GM19099 (cell line): ENCODE data around the gene WDR70.

Experiments
- POLR2A ChIP-seq: IDR thresholded peaks from 3 replicates; pipeline ENCODE4 v1.6.1; 2011; ENCODE audit warnings: low read depth; ENCODE audit not compliant: insufficient read length; ENCODE audit errors: extremely low read depth

WDR70 gene

GRCh38 chr5:37724395-37725125 lies 345.4 kb downstream of the WDR70 start:
- no peak for TF ChIP-seq POLR2A

DNA sequence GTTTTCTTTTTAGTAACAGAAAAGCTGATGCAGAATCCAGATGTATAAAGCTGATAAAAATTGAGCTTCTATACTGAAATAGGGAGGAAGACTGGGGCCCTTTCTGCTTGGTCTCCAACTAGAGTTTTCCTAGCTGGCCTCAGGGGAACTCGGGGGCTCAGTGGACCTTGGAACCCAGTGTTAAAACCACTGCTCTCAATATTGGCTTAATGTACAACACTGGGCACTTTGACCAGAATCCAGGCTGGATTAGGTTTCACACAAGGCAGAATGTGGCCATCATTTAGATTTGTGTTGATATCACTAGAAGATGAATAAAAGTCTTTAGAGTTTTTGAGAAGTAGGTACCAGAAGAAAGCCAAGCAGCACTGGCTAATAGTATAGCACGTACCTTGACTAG lies 346.1 kb downstream of the WDR70 start:
- TF ChIP-seq POLR2A, result no peak

DNA sequence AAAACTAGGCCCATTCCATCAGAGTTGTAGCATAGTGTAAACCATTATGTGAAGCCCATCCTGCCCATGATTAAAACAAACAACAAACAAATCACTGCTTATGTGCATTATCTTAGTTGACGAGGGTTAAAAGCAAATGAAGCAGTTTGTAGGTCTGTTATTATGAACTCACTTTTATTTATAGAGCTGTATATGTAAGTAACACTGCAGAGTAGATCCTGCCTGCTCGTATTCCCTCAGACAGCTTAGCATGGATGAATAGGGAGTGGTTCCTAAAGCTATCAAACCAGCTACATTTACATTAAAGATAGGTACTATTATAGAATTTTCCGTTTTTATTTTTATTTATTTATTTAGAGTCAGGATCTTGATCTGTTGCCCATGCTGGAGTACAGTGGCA lies 348.1 kb downstream of the WDR70 start:
- no peak for TF ChIP-seq POLR2A

DNA sequence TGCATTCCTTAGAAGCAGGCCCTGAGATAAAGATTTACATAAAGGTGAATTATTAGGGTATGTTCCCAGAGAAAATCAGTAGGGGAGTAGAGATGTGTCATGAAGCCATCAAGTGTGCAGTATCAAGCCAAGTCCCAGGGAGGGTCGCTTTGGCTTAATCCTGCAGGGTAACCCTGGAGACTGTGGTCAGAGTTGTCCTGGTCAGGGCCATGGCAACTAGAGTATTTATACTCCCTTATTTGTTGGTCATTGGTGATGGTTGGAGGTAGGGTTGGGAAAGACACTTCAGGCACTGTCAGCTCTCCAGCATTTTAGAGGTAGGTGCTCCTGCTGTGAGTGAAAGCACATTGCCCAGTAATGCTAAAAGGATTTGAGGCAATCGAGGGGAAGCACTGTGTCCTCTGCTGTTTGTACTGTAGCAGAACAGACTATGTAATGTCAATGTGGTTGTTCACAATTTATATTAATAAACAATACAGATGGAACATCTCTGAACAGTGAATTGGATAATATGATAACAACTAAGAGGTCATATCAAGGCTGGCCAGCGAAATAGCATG lies 351.9 kb downstream of the WDR70 start:
- TF ChIP-seq POLR2A, result no peak

- no peak for TF ChIP-seq POLR2A
Measured at GRCh38 chr5:37734114-37734513, 355.0 kb downstream of the WDR70 start.

GRCh38 chr5:37735649-37736347 lies 356.7 kb downstream of the WDR70 start:
- TF ChIP-seq POLR2A, result no peak

DNA sequence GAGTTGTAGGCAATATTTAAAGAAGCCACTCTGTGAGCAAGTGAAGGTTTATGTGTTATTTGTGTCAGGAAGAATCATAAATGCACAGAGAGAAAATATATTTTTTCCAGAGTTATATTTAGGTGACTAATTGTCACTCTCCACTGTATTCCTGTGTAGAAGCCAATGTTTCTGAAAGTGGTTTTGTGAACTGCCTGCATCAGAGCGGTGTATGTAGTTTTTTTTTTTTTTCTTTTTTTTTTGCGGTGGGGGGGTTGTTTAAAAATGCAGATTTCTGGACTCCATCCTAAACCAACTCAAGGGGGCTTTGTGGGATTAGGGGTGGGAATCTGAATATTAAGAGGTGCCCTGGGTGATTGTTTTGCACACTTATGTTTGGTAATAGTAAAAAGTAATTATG lies 357.3 kb downstream of the WDR70 start:
- no peak for TF ChIP-seq POLR2A

GRCh38 chr5:37737326-37738056 lies 358.4 kb downstream of the WDR70 start:
- TF ChIP-seq POLR2A, result no peak

DNA sequence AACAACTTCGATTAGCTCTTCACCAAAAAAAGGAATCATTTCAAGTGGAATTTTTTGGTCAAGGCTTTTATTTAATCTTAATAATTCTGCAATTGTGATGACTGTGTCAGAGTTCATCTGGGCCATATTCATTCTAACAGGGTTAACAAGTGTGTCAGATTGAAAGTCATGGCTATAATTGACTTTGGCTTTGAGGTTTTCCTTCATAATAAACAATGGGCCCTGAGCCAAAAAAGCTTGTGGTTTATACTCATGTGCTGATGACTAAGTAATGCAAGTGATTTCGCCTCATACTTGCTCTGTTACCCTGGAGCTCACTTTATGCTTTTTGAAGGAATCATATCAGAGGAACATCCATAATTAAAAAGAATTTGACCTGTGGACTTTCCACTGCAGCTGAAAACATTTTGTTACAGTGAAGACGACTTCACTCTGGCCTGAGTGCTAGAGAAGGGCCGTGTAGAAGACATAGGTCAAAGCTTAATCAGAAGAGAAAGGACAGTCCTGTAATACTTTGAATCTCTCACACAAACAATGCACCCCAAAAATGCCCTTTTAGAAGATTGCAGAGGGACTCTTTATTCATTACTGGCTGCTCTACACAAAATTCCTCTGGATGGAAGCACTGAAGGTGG lies 359.1 kb downstream of the WDR70 start:
- no peak for TF ChIP-seq POLR2A

GRCh38 chr5:37738865-37739488 lies 359.9 kb downstream of the WDR70 start:
- no peak for TF ChIP-seq POLR2A

DNA sequence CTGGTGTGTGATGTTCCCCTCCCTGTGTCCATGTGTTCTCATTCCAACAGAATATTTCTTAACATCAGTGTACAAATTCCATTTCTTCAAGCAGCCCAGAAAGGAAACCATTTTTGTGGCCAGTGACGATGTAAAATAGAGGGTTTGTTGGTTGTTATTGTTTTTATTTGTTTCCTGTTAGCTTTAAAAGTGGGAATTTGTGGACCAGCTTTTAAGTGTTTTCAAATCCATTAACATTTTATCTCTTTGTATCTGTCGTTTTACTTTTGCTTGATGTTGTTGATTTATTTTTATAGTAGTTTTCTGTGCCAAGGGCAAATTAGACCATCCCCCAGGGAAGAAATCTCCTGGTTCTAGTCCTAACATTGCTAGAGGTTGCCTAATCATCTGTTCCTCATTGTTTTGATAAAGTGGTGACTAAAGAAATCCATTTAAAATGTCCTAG lies 360.7 kb downstream of the WDR70 start:
- no peak for TF ChIP-seq POLR2A

- no peak for TF ChIP-seq POLR2A
Measured at GRCh38 chr5:37740331-37741066, 361.4 kb downstream of the WDR70 start.

DNA sequence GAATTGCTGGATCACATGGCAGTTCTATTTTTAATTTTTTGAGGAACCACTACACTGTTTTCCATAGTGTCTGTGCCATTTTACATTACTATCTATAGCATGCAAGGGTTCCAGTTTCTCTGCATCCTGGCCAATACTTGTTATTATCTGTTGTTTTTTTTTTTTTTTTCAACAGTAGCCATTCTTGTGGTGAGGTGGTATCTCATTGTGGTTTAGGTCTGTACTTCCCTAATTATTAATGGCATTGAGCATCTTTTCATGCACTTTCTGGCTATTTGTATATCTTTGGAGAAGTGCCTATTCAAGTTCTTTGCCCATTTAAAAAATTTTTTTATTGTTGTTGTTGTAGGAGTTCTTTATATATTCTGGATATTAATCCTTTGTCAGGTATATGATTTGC lies 363.0 kb downstream of the WDR70 start:
- TF ChIP-seq POLR2A, result no peak

DNA sequence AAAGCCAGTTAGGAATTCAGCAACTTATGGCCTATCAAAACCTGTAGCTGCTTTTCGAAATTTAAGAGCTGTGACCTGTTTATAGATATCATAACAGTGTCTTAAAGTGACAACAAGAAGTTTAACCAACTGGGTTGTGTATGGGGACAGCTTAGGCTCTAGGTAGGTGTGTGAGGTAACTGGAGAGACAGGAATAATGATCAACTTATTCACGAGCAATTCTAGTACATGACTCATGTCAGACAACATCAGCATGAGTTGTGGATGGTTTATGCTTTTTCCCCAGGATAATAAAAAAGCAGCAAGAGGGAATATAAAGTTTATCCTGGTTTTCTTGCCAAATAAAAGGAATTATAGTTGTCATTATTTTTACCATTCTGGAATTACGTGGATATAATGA lies 372.1 kb downstream of the WDR70 start:
- TF ChIP-seq POLR2A, result no peak
